GM19328 (cell line): ENCODE data around the gene DSN1.
"Not testable (repeated sequence)": the region's sequence is repeated elsewhere in the genome, so short reads cannot be mapped to it uniquely, and the experiment has no call there.

Experiments
- ATAC-seq: cut with Tn5 transposase; IDR thresholded peaks from one replicate; pipeline ENCODE4 v1.9.1; 2021; ENCODE audit warnings: mild to moderate bottlenecking, moderate library complexity; ENCODE audit not compliant: unreplicated experiment

DSN1 gene

GRCh38 chr20:36773597-36774390, at the start of gene DSN1:
TSS of gene DSN1 (minus strand) at chr20:36773763. CDS start at chr20:36771458, 2,305 bp downstream.
- peak; percentile 83 for ATAC-seq

DNA sequence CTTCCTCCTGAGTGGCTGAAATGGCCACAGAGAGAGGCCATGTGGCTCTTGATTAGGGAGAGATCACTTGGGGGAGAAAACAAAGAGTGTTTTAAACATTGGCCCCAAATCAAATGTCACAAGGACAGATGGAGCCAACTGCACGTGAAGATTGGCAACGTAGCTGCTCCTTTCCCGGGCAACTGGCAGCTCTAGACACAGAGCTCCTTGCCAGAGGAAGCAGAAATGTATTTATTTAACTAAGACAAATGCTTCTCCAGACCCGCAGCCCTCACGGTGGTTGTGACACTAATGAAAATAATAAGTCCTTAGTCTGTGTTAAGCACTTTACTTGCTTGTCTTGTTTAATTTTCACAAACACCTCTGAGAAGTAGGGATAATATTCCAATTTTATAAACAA, 49.6 kb upstream of the DSN1 start:
- no peak for ATAC-seq

GRCh38 chr20:36821964-36822437, 48.4 kb upstream of the DSN1 start:
- no peak for ATAC-seq

DNA sequence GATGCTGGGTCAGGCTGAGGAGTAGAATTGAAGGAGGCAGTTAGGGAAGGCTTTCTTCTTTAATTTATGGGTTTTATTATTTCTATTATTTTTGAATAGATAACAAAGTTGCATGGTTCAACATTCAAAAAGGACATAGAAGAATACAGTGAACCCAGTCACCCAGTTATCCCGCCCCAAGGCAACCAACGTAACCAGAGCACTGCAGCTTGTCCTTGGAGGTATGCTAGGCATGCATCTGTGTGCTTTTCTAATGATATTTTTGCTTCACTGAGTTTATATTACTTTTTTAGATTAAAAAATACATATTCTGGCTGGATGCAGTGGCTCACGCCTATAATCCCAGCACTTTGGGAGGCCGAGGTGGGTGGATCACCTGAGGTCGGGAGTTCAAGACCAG, 47.4 kb upstream of the DSN1 start:
- ATAC-seq = no peak

GRCh38 chr20:36820073-36820472, 46.5 kb upstream of the DSN1 start:
- no peak for ATAC-seq

- ATAC-seq = no peak
These were observed 46.1 kb upstream of the DSN1 start for GRCh38 chr20:36819659-36820058.

GRCh38 chr20:36818861-36819260, 45.3 kb upstream of the DSN1 start:
- no peak for ATAC-seq

DNA sequence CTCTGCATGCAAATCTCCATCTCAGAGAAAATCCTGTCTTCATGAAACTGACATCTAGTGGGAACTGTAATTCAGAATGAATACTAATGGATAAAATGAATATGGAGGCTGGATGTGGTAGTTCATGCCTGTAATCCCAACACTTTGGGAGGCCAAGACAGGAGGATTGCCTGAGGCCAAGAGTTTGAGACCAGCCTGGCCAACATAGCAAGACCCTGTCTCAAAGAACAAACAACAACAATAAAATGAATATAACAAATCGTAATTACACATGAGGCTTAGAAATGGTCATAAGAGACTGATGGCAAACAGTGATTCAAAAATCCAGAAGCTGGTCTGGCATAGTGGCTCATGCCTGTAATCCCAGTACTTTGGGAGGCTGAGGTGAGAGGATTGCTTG, 44.6 kb upstream of the DSN1 start:
- ATAC-seq = no peak

- ATAC-seq = no peak
These were observed 43.9 kb upstream of the DSN1 start for GRCh38 chr20:36817496-36817895.

GRCh38 chr20:36815454-36816091, 42.0 kb upstream of the DSN1 start:
- no peak for ATAC-seq

GRCh38 chr20:36812594-36813463, 39.3 kb upstream of the DSN1 start:
- no peak for ATAC-seq

- ATAC-seq = no peak
These were observed 35.0 kb upstream of the DSN1 start for GRCh38 chr20:36808317-36809257.

DNA sequence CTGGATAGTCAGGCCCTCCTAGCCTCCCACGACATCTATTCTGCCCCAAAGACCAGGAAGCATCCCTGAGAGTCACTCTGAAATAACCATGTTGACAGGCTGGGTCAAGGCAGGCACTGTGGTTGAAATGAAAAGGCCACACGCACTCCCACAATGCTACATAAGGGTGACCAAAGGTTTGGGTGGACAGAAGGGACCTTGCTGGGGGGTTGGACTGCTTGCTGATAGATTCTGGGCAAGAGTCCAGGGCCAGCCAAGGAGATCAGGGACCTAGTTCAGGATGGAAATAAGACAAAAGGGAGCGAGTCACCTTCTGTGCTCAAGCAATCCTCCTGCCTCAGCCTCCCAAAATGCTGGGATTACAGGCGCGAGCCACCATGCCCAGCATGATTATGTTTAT, 32.5 kb upstream of the DSN1 start:
- no peak for ATAC-seq

DNA sequence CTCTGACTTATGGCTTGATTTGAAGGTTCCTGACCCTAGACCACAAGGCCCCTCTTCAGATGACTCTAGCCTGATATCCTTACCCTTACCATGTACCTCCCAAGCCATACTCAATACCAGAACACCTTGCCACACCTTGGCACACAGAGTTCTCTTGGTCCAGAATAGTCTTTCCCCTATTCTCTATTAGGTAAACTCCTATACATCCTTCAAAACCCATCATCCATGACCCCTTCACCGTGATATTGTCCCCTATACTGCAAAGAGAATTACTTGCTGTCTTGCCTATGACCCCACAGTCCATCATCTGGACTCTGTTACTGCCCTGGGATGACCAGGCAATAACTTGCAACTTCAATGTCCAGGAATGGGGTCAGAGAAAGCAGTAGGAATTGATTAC, 31.8 kb upstream of the DSN1 start:
- ATAC-seq = no peak

GRCh38 chr20:36804425-36804824, 30.9 kb upstream of the DSN1 start:
- ATAC-seq = no peak

- ATAC-seq = no peak
These were observed 29.0 kb upstream of the DSN1 start for GRCh38 chr20:36802326-36803222.

DNA sequence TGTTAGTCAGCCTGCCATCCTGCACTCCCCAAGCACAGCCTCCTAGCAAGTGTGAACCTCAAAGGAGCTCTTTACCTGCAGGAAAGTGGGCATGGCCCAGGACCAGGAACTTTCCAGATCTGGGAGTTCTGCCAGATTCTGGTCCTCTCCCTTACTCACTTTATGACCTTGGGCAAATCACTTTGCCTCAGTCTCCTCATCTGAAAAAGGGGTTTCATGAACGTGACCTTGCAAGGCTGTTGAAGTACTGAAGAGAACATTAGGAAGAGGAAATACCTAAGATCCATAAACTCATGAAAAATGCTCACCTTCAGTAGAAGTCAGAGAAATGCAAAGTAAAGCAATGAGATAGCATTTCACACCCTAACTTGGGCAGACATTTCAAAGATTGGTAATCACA, 26.8 kb upstream of the DSN1 start:
- no peak for ATAC-seq

- ATAC-seq = not testable (repeated sequence)
These were observed 25.8 kb upstream of the DSN1 start for GRCh38 chr20:36799313-36799712.

DNA sequence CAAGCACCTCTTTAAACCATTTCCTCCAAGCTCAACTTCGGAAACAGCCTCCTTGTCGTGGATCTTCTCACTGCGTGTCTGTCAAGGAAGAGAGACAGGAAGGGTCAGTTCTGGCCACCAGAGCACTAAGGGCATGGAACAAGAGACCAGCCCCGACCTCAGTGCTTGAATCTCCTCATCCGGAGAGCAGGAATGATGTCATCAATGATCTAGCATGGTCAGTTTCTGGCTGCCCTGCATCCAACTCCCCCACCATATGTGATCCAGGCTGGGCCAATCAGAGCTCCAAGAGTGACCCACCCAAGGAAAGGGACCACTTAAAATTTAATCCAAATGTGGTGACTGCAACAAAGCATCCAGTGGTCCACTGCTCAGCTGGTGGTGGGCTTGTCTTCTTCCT, 23.3 kb upstream of the DSN1 start:
- no peak for ATAC-seq
